Thyroid gland (tissue), 4 donors: Measurements from ENCODE around the gene PRPF38A. TPM values are rescaled to one million over a fixed set of nuclear protein-coding genes. Genes with fewer than 3 reads are reported as not detected.
"Not testable (repeated sequence)": the region's sequence is repeated elsewhere in the genome, so short reads cannot be mapped to it uniquely, and the experiment has no call there.

Experiments
- DNase-seq, 2 donors: peaks; one replicate each; pipeline ENCODE4 v3.0.0-alpha.2; 2019
- H3K27ac ChIP-seq, 3 donors: fragments of 200-600 bp; sonication (generic); 1 replicate in 2 of 3; 2 replicates in 1 of 3; pipeline ENCODE4 v1.5.1; 2016 to 2019; ENCODE audit warnings: mild to moderate bottlenecking in 1 of 3, moderate library complexity in 1 of 3
- H3K27me3 ChIP-seq: fragments of 200-600 bp; sonication (generic); one replicate; pipeline ENCODE4 v1.5.1; 2019
- H3K36me3 ChIP-seq, 2 donors: fragments of 200-600 bp; sonication (generic); one replicate each; pipeline ENCODE4 v1.5.1; 2016 to 2019
- H3K4me1 ChIP-seq, 2 donors: fragments of 200-600 bp; sonication (generic); one replicate each; pipeline ENCODE4 v1.5.1; 2017 to 2019
- H3K4me3 ChIP-seq, 3 donors: fragments of 200-600 bp; sonication (generic); replicated peaks in 1 of 3; 1 replicate in 2 of 3; 2 replicates in 1 of 3; pipeline ENCODE4 v1.5.1; 2016; ENCODE audit warnings: mild to moderate bottlenecking in 1 of 3
- H3K9me3 ChIP-seq: fragments of 200-600 bp; sonication (generic); one replicate; pipeline ENCODE4 v1.5.1; 2017
- CTCF ChIP-seq, 6 experiments: fragments of 200-600 bp in 3 of 6; fragments of 450-650 bp in 3 of 6; sonication (generic) in 3 of 6; IDR thresholded peaks; one replicate each; pipeline ENCODE4 v1.5.1; 2016 to 2019; ENCODE audit warnings: antibody characterized with exemption in 6 of 6, mild to moderate bottlenecking in 2 of 6, inconsistent platforms in 1 of 6, moderate library complexity in 1 of 6
- POLR2A ChIP-seq, 2 donors: fragments of 450-650 bp; IDR thresholded peaks; one replicate each; pipeline ENCODE4 v1.6.1; 2017; ENCODE audit warnings: antibody characterized with exemption in 2 of 2, mild to moderate bottlenecking in 2 of 2, moderate library complexity in 1 of 2
- whole genome bisulfite sequencing, 2 donors: methylation state at CpG; one replicate each; pipeline ENCODE4 v1.1.5; 2017; 5-methylcytosine and 5-hydroxymethylcytosine counted together
- intact Hi-C: fragments of 100-400 bp; cut with DNase I; formaldehyde crosslinking; loops from one replicate; pipeline ENCODE4 v1.15.1; 2023
- total RNA-seq, 4 donors: library from RNA; depleted of rRNA; stranded (reverse); fragments of >200 nt; gene quantifications; one replicate each; pipeline ENCODE4 v1.2.3, GENCODE V29; 2016

The PRPF38A gene
- total RNA-seq, 4 donors from 2014 or later, result 19.9 to 31.3 (median 21.7) TPM

GRCh38 chr1:52367272-52367671, 37.1 kb upstream of the PRPF38A start:
- intact Hi-C loops, result loop anchor here (10.0 kb wide), 1 partner anchor 312 kb away; the partner anchor contains the start of genes BTF3L4 and TXNDC12
- Histone ChIP-seq H3K4me1 (peaks cover 12 to 13% of the 10 kb centered on the region in 2 donors), H3K4me3 (no peak overlapping the region), H3K36me3 (peaks cover 3 to 5% of the 10 kb centered on the region in 2 donors), H3K27ac (no peak overlapping the region), H3K9me3 (no peaks in the 10 kb centered on the region), H3K27me3 (no peaks in the 10 kb centered on the region)
- TF ChIP-seq CTCF (IDR thresholded peaks at IDR 0.05) (no peak), POLR2A (IDR thresholded peaks at IDR 0.05) (no peak)
- WGBS, 2 donors, result 92 to 94% methylated on average over 5 of the region's 5 CpGs
- no peak for DNase-seq

GRCh38 chr1:52368383-52369172, 35.8 kb upstream of the PRPF38A start:
- Histone ChIP-seq H3K27me3 (no peaks in the 10 kb centered on the region), H3K9me3 (no peaks in the 10 kb centered on the region), H3K4me3 (peak overlapping the region; percentile 11 to 42 (median 31)), H3K27ac (peak overlapping the region; percentile 31 to 60 (median 55)), H3K4me1 (peaks cover 12 to 13% of the 10 kb centered on the region in 2 donors), H3K36me3 (no peaks in the 10 kb centered on the region)
- DNase-seq, result peak; percentile 70 to 72
- intact Hi-C loops, result loop anchor here (10.0 kb wide), 1 partner anchor 314 kb away; the partner anchor contains the start of genes BTF3L4 and TXNDC12
- TF ChIP-seq CTCF (IDR thresholded peaks at IDR 0.05) (peak in 1 of 6 experiments; percentile 34), POLR2A (IDR thresholded peaks at IDR 0.05) (peak in 1 of 2 donors; percentile 46)
- WGBS, 2 donors, result 5 to 8% methylated on average over 31 to 32 of the region's 51 CpGs

- H3K4me3 ChIP-seq, H3K36me3 ChIP-seq, H3K27ac ChIP-seq, H3K4me1 ChIP-seq, DNase-seq, H3K9me3 ChIP-seq, H3K27me3 ChIP-seq: not testable (repeated sequence)
- 37 to 60% methylated on average over 1 of the region's 1 CpG for WGBS, 2 donors
- intact Hi-C loops, result loop anchor here (10.0 kb wide), 1 partner anchor 315 kb away; the partner anchor contains the start of genes BTF3L4 and TXNDC12
Measured at GRCh38 chr1:52369851-52370250, 34.6 kb upstream of the PRPF38A start.

- no peaks in the 10 kb centered on the region for H3K36me3 ChIP-seq
- H3K4me3 ChIP-seq, result no peak overlapping the region
- WGBS, 2 donors, result 94 to 96% methylated on average over 3 of the region's 3 CpGs
- DNase-seq, result no peak
- intact Hi-C loops, result no loop called here
- H3K27ac ChIP-seq, result no peak overlapping the region
- no peaks in the 10 kb centered on the region for H3K27me3 ChIP-seq
- no peaks in the 10 kb centered on the region for H3K4me1 ChIP-seq
- no peak for TF ChIP-seq CTCF (IDR thresholded peaks at IDR 0.05)
- TF ChIP-seq POLR2A (IDR thresholded peaks at IDR 0.05), result no peak
- no peaks in the 10 kb centered on the region for H3K9me3 ChIP-seq
Measured at GRCh38 chr1:52385376-52385775, 19.0 kb upstream of the PRPF38A start.

- WGBS, 2 donors, result 82 to 90% methylated on average over 5 of the region's 5 CpGs
- intact Hi-C loops, result no loop called here
Measured at GRCh38 chr1:52386458-52386857, 17.9 kb upstream of the PRPF38A start.

More at GRCh38 chr1:52386458-52386857, 17.9 kb upstream of the PRPF38A start:
- Histone ChIP-seq H3K4me1 (no peaks in the 10 kb centered on the region), H3K9me3 (no peaks in the 10 kb centered on the region), H3K36me3 (no peaks in the 10 kb centered on the region), H3K27ac (no peak overlapping the region), H3K27me3 (no peaks in the 10 kb centered on the region), H3K4me3 (no peak overlapping the region)
- no peak for DNase-seq
- TF ChIP-seq POLR2A (IDR thresholded peaks at IDR 0.05), result no peak
- no peak for TF ChIP-seq CTCF (IDR thresholded peaks at IDR 0.05)
